CD14-positive monocyte (primary cell): ENCODE data around the gene AP4S1. TPM values are rescaled to one million over a fixed set of nuclear protein-coding genes. Genes with fewer than 3 reads are reported as not detected.
A peak's percentile ranks its signal among the peaks of the same experiment; 100 is the strongest.

Experiments
- DNase-seq, 3 donors: peaks; one replicate each; pipeline ENCODE4 v3.0.0-alpha.2; 2011 to 2022
- H2AFZ ChIP-seq: 2 replicates; pipeline ENCODE4 v1.6.0; 2012; ENCODE audit warnings: mild to moderate bottlenecking, low read depth, low read length, inconsistent platforms; ENCODE audit not compliant: insufficient read depth, poor library complexity, severe bottlenecking
- H3K27ac ChIP-seq, 2 donors: 1 replicate in 1 of 2; 2 replicates in 1 of 2; pipeline ENCODE4 v1.5.1; 2012 to 2013; ENCODE audit warnings: low read length in 2 of 2, control low read depth in 1 of 2, inconsistent platforms in 1 of 2, low read depth in 1 of 2, mild to moderate bottlenecking in 1 of 2
- H3K27me3 ChIP-seq, 2 donors: one replicate each; pipeline versions ENCODE4 v1.6.0 to v1.6.1; 2011 to 2013; ENCODE audit warnings: low read length in 2 of 2; ENCODE audit not compliant: control insufficient read depth in 2 of 2, insufficient read depth in 2 of 2
- H3K36me3 ChIP-seq, 2 donors: replicated peaks in 1 of 2; 1 replicate in 1 of 2; 2 replicates in 1 of 2; pipeline versions ENCODE4 v1.5.1 to v1.6.1; 2012 to 2013; ENCODE audit warnings: low read length in 2 of 2, control low read depth in 1 of 2, inconsistent platforms in 1 of 2, mild to moderate bottlenecking in 1 of 2; ENCODE audit not compliant: insufficient read depth in 2 of 2, control insufficient read depth in 1 of 2
- H3K4me1 ChIP-seq, 2 donors: 1 replicate in 1 of 2; 2 replicates in 1 of 2; pipeline versions ENCODE4 v1.5.1 to v1.6.1; 2012 to 2013; ENCODE audit warnings: low read length in 2 of 2, control low read depth in 1 of 2, inconsistent platforms in 1 of 2, mild to moderate bottlenecking in 1 of 2, moderate library complexity in 1 of 2; ENCODE audit not compliant: insufficient read depth in 2 of 2, control insufficient read depth in 1 of 2
- H3K4me2 ChIP-seq: replicated peaks from 2 replicates; pipeline ENCODE3; 2012; ENCODE audit warnings: low read length, moderate library complexity, mild to moderate bottlenecking; ENCODE audit not compliant: poor library complexity, severe bottlenecking; ENCODE audit errors: extremely low read depth
- H3K4me3 ChIP-seq, 3 experiments: fragments of 200-600 bp in 1 of 3; sonication (generic) in 1 of 3; replicated peaks in 1 of 3; 1 replicate in 2 of 3; 2 replicates in 1 of 3; pipeline ENCODE4 v1.5.1; 2011 to 2013; ENCODE audit warnings: low read length in 3 of 3, mild to moderate bottlenecking in 3 of 3, control low read depth in 2 of 3, low read depth in 2 of 3, inconsistent platforms in 1 of 3, moderate library complexity in 1 of 3
- H3K79me2 ChIP-seq: 2 replicates; pipeline ENCODE4 v1.6.0; 2012; ENCODE audit warnings: mild to moderate bottlenecking, control low read depth, inconsistent platforms, low read length, moderate library complexity; ENCODE audit not compliant: insufficient read depth
- H3K9ac ChIP-seq: 2 replicates; pipeline ENCODE4 v1.6.0; 2017; ENCODE audit warnings: low read length, mild to moderate bottlenecking; ENCODE audit not compliant: insufficient read depth, poor library complexity, severe bottlenecking
- H3K9me3 ChIP-seq, 2 donors: replicated peaks in 1 of 2; 1 replicate in 1 of 2; 2 replicates in 1 of 2; pipeline versions ENCODE4 v1.5.1 to v1.6.1; 2012 to 2013; ENCODE audit warnings: low read length in 2 of 2, control low read depth in 1 of 2; ENCODE audit not compliant: control insufficient read depth in 1 of 2, insufficient read depth in 1 of 2
- H4K20me1 ChIP-seq: 2 replicates; pipeline ENCODE4 v1.6.0; 2012; ENCODE audit warnings: mild to moderate bottlenecking, low read length, control low read depth, moderate library complexity; ENCODE audit not compliant: insufficient read depth
- H3K27ac Mint-ChIP-seq, 7 donors: one replicate each; pipeline ENCODE4 v1.8.0; 2020; ENCODE audit warnings: mild to moderate bottlenecking in 7 of 7, mixed read lengths in 7 of 7, moderate library complexity in 6 of 7, inconsistent platforms in 2 of 7
- H3K27me3 Mint-ChIP-seq, 3 donors: one replicate each; pipeline ENCODE4 v1.8.0; 2021 to 2022; ENCODE audit warnings: low read depth in 3 of 3, mild to moderate bottlenecking in 3 of 3, mixed read lengths in 3 of 3, moderate library complexity in 3 of 3, inconsistent platforms in 1 of 3
- H3K36me3 Mint-ChIP-seq, 2 donors: one replicate each; pipeline ENCODE4 v1.8.0; 2020; ENCODE audit warnings: mixed read lengths in 2 of 2, inconsistent platforms in 1 of 2, mild to moderate bottlenecking in 1 of 2
- H3K4me1 Mint-ChIP-seq: one replicate; pipeline ENCODE4 v1.8.0; 2020; ENCODE audit warnings: mild to moderate bottlenecking, mixed read lengths
- H3K4me3 Mint-ChIP-seq, 2 donors: one replicate each; pipeline ENCODE4 v1.8.0; 2020; ENCODE audit warnings: mild to moderate bottlenecking in 2 of 2, mixed read lengths in 2 of 2, moderate library complexity in 1 of 2
- H3K9me3 Mint-ChIP-seq, 7 donors: one replicate each; pipeline ENCODE4 v1.8.0; 2020 to 2022; ENCODE audit warnings: mixed read lengths in 7 of 7, mild to moderate bottlenecking in 6 of 7, moderate library complexity in 6 of 7, inconsistent platforms in 2 of 7
- WGBS: methylation state at CpG from one replicate; pipeline ENCODE4 v1.1.5; 2013; ENCODE audit warnings: missing lambda C conversion rate; ENCODE audit not compliant: insufficient coverage; 5-methylcytosine and 5-hydroxymethylcytosine counted together
- intact Hi-C, 2 donors: fragments of 100-400 bp; cut with micrococcal nuclease; formaldehyde crosslinking; loops; one replicate each; pipeline versions ENCODE4 v1.15.0 to v1.15.1; 2023
- polyA plus RNA-seq, 3 donors: library from polyadenylated mRNA; depleted of rRNA in 1 of 3; unstranded in 2 of 3; stranded (reverse) in 1 of 3; fragments of 300-500 nt in 2 of 3; fragments of >200 nt in 1 of 3; fragmentation: Illumina TruSeq in 2 of 3; gene quantifications; 1 replicate in 2 of 3; 2 replicates in 1 of 3; pipeline ENCODE4 v1.2.3, GENCODE V29; 2012 to 2021
- TF ChIP-seq, protein P1 (sequence below): fragments of 200-600 bp; IDR thresholded peaks from one replicate; pipeline ENCODE4 v1.8.0; 2022; ENCODE audit warnings: antibody characterized with exemption, mild to moderate bottlenecking

AP4S1 gene
- polyA plus RNA-seq, 3 donors, result 1.7 to 5.1 (median 2.8) TPM

GRCh38 chr14:31057035-31057434, 31.6 kb downstream of the AP4S1 start:
- no peak overlapping the region for H3K27ac ChIP-seq
- TF ChIP-seq, protein P1, sequence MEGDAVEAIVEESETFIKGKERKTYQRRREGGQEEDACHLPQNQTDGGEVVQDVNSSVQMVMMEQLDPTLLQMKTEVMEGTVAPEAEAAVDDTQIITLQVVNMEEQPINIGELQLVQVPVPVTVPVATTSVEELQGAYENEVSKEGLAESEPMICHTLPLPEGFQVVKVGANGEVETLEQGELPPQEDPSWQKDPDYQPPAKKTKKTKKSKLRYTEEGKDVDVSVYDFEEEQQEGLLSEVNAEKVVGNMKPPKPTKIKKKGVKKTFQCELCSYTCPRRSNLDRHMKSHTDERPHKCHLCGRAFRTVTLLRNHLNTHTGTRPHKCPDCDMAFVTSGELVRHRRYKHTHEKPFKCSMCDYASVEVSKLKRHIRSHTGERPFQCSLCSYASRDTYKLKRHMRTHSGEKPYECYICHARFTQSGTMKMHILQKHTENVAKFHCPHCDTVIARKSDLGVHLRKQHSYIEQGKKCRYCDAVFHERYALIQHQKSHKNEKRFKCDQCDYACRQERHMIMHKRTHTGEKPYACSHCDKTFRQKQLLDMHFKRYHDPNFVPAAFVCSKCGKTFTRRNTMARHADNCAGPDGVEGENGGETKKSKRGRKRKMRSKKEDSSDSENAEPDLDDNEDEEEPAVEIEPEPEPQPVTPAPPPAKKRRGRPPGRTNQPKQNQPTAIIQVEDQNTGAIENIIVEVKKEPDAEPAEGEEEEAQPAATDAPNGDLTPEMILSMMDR, result no peak
- no peak overlapping the region for H3K4me2 ChIP-seq
- Mint-ChIP-seq H3K36me3 (no peaks in the 10 kb centered on the region), H3K27me3 (peaks cover 0 to 8% (median 0%) of the 10 kb centered on the region in 3 donors), H3K4me3 (no peak overlapping the region), H3K9me3 (no peaks in the 10 kb centered on the region), H3K27ac (peak overlapping the region in 1 of 7 donors; percentile 66), H3K4me1 (peaks cover 13% of the 10 kb centered on the region)
- intact Hi-C loops, result no loop called here
- H3K9ac ChIP-seq, result no peak overlapping the region
- no CpG with 5 or more reads among the region's 1 CpG for WGBS
- no peaks in the 10 kb centered on the region for H3K79me2 ChIP-seq
- no peak overlapping the region for H3K4me3 ChIP-seq
- no peaks in the 10 kb centered on the region for H4K20me1 ChIP-seq
- no peak for DNase-seq
- peaks cover 5 to 6% of the 10 kb centered on the region in 2 donors for H3K4me1 ChIP-seq
- no peaks in the 10 kb centered on the region for H3K27me3 ChIP-seq
- no peaks in the 10 kb centered on the region for H3K9me3 ChIP-seq
- H3K36me3 ChIP-seq, result no peaks in the 10 kb centered on the region
- no peak overlapping the region for H2AFZ ChIP-seq

DNA sequence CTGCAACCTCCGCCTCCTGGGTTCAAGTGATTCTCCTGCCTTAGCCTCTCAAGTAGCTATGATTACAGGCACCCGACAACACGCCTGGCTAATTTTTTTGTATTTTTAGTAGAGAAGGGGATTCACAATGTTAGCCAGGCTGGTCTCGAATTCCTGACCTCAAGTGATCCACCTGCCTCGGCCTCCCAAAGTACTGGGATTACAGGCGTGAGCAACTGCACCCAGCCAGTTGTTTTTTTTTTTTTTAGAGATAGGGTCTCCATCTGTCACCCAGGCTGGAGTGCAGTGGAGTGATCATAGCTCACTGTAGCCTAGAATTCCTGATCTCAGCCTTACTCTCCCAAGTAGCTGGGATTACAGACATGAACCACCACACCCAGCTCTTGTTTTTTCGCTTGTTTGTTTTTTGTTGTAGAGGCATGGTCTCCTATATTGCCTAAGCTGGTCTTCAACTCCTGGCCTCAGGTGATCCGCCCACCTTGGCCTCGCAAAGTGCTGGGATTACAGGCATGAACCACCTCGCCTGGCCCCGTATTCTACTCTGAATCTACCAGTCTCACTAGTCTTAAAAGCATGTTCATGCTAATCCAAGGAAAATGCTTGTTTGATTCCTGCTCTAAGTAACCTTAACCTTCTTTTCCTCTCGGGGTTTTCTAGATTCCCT, 32.4 kb downstream of the AP4S1 start:
- intact Hi-C loops, result no loop called here
- H3K27me3 ChIP-seq, result no peaks in the 10 kb centered on the region
- no peak overlapping the region for H3K27ac ChIP-seq
- no peaks in the 10 kb centered on the region for H4K20me1 ChIP-seq
- H3K9me3 ChIP-seq, result no peaks in the 10 kb centered on the region
- no peak overlapping the region for H3K9ac ChIP-seq
- Mint-ChIP-seq H3K27me3 (peaks cover 0 to 8% (median 1%) of the 10 kb centered on the region in 3 donors), H3K9me3 (no peaks in the 10 kb centered on the region), H3K27ac (peak overlapping the region in 1 of 7 donors; percentile 75), H3K36me3 (no peaks in the 10 kb centered on the region), H3K4me3 (no peak overlapping the region), H3K4me1 (peaks cover 13% of the 10 kb centered on the region)
- no peak for DNase-seq
- H3K4me2 ChIP-seq, result no peak overlapping the region
- 99% methylated on average over 9 of the region's 12 CpGs for WGBS
- no peaks in the 10 kb centered on the region for H3K79me2 ChIP-seq
- TF ChIP-seq, protein P1, result no peak
- H3K36me3 ChIP-seq, result no peaks in the 10 kb centered on the region
- no peak overlapping the region for H3K4me3 ChIP-seq
- peaks cover 5 to 6% of the 10 kb centered on the region in 2 donors for H3K4me1 ChIP-seq
- H2AFZ ChIP-seq, result no peak overlapping the region
